ENCODE measurements around the gene VWA1.

VWA1 gene

GRCh38 chr1:1435106-1435903, at the start of gene VWA1:
Gene VWA1, plus strand, starts transcription at chr1:1435690. Its CDS starts 59 bp downstream, at chr1:1435749.
- DNase-seq (ENCODE audit: insufficient read length, low spot score) (peak; percentile 71), FAIRE-seq (peak; percentile 92)

GRCh38 chr1:1385931-1386330, 49.6 kb upstream of the VWA1 start:
- DNase-seq (ENCODE audit: insufficient read length, low spot score) (no peak), FAIRE-seq (no peak)

- no peak for DNase-seq (ENCODE audit: insufficient read length, low spot score)
- no peak for FAIRE-seq
These were observed 48.1 kb upstream of the VWA1 start for GRCh38 chr1:1387098-1388077.

- no peak for FAIRE-seq
- no peak for DNase-seq (ENCODE audit: insufficient read length, low spot score)
These were observed 47.4 kb upstream of the VWA1 start for GRCh38 chr1:1388078-1388472.

- DNase-seq (ENCODE audit: insufficient read length, low spot score) (no peak), FAIRE-seq (no peak)
These were observed 44.8 kb upstream of the VWA1 start for GRCh38 chr1:1390675-1391074.

- DNase-seq (ENCODE audit: insufficient read length, low spot score), result no peak
- no peak for FAIRE-seq
These were observed 44.3 kb upstream of the VWA1 start for GRCh38 chr1:1391225-1391624.

GRCh38 chr1:1393014-1393413, 42.5 kb upstream of the VWA1 start:
- DNase-seq (ENCODE audit: insufficient read length, low spot score), result no peak
- FAIRE-seq, result no peak

GRCh38 chr1:1393428-1393827, 42.1 kb upstream of the VWA1 start:
- DNase-seq (ENCODE audit: insufficient read length, low spot score), result no peak
- no peak for FAIRE-seq

- DNase-seq (ENCODE audit: insufficient read length, low spot score) (no peak), FAIRE-seq (no peak)
These were observed 41.4 kb upstream of the VWA1 start for GRCh38 chr1:1394116-1394515.

- DNase-seq (ENCODE audit: insufficient read length, low spot score) (no peak), FAIRE-seq (no peak)
These were observed 40.3 kb upstream of the VWA1 start for GRCh38 chr1:1395166-1395565.

- FAIRE-seq (no peak), DNase-seq (ENCODE audit: insufficient read length, low spot score) (no peak)
These were observed 37.5 kb upstream of the VWA1 start for GRCh38 chr1:1397839-1398523.

- FAIRE-seq, result no peak
- DNase-seq (ENCODE audit: insufficient read length, low spot score), result no peak
These were observed 36.8 kb upstream of the VWA1 start for GRCh38 chr1:1398677-1399186.

GRCh38 chr1:1399187-1399871, 36.2 kb upstream of the VWA1 start, which contains the start of gene CCNL2:
Gene CCNL2, minus strand, starts transcription at chr1:1399335. Its CDS starts 29 bp downstream, at chr1:1399306.
- DNase-seq (ENCODE audit: insufficient read length, low spot score) (peak; percentile 96), FAIRE-seq (peak; percentile 84)

GRCh38 chr1:1399872-1400575, 35.5 kb upstream of the VWA1 start:
- FAIRE-seq (no peak), DNase-seq (ENCODE audit: insufficient read length, low spot score) (no peak)

- DNase-seq (ENCODE audit: insufficient read length, low spot score), result no peak
- FAIRE-seq, result no peak
These were observed 34.7 kb upstream of the VWA1 start for GRCh38 chr1:1400576-1401456.

GRCh38 chr1:1401457-1402010, 34.0 kb upstream of the VWA1 start:
- FAIRE-seq (no peak), DNase-seq (ENCODE audit: insufficient read length, low spot score) (no peak)

GRCh38 chr1:1402072-1402900, 33.2 kb upstream of the VWA1 start:
- FAIRE-seq, result no peak
- no peak for DNase-seq (ENCODE audit: insufficient read length, low spot score)
